K562 (cell line): ENCODE data around the gene CMTM1. TPM values are rescaled to one million over a fixed set of nuclear protein-coding genes. Genes with fewer than 3 reads are reported as not detected.

Source experiments
- MTF1 ChIP-seq: fragments of 250-450 bp; sonication (Bioruptor Pico); IDR thresholded peaks from 2 replicates; pipeline ENCODE4 v1.9.0; 2021; ENCODE audit warnings: moderate library complexity, mild to moderate bottlenecking, inconsistent platforms, borderline replicate concordance
- MYC ChIP-seq, 2 experiments: fragments of 250-450 bp in 1 of 2; sonication (Bioruptor Pico) in 1 of 2; IDR thresholded peaks; 2 replicates each; pipeline versions ENCODE4 v1.5.1 to v1.6.1; 2012 to 2021; ENCODE audit warnings: low read depth in 2 of 2, borderline replicate concordance in 1 of 2, improper control_type of control experiment in 1 of 2, low read length in 1 of 2, mild to moderate bottlenecking in 1 of 2, moderate library complexity in 1 of 2
- SMC3 ChIP-seq: conservative IDR thresholded peaks from 2 replicates; pipeline ENCODE4 v1.6.1; 2011; ENCODE audit warnings: low read depth, low read length, improper control_type of control experiment; ENCODE audit not compliant: insufficient read depth
- polyA plus RNA-seq, 8 experiments: library from polyadenylated mRNA; depleted of rRNA in 4 of 8; stranded (reverse) in 5 of 8; unstranded in 3 of 8; fragments of >200 nt; fragmentation: Nextera tagmentation in 2 of 8; fragmentation: Illumina TruSeq in 1 of 8; extraction: Ambion mirVana in 2 of 8; extraction: Trizol in 1 of 8; gene quantifications; 2 replicates each; pipeline versions ENCODE4 v1.2.1 to v1.2.3, GENCODE V29; 2011 to 2014; ENCODE audit warnings: inconsistent platforms in 1 of 8, missing spikeins in 1 of 8
- total RNA-seq, 7 experiments: library from RNA; depleted of rRNA in 6 of 7; stranded (reverse); fragments of >200 nt in 6 of 7; fragmentation: Illumina TruSeq in 2 of 7; extraction: Trizol in 2 of 7; gene quantifications; 2 replicates each; pipeline versions ENCODE4 v1.2.1 to v1.2.3, GENCODE V29; 2011 to 2021; ENCODE audit warnings: low replicate concordance in 1 of 7
- TF ChIP-seq, protein P1 (sequence below): fragments of 450-650 bp; IDR thresholded peaks from 2 replicates; pipeline ENCODE4 v1.6.1; 2016; ENCODE audit warnings: mild to moderate bottlenecking, moderate library complexity
- TF ChIP-seq, protein P2 (sequence below): fragments of 250-450 bp; sonication (Bioruptor Pico); IDR thresholded peaks from 2 replicates; pipeline ENCODE4 v1.8.0; 2021; ENCODE audit warnings: mild to moderate bottlenecking, moderate library complexity
- TF ChIP-seq, protein P3 (sequence below): fragments of 250-450 bp; sonication (Bioruptor Pico); IDR thresholded peaks from 2 replicates; pipeline ENCODE4 v1.9.0; 2021; ENCODE audit warnings: mild to moderate bottlenecking
- TF ChIP-seq, protein P4 (sequence below): sonication (generic); formaldehyde crosslinking; IDR thresholded peaks from 2 replicates; pipeline ENCODE4 v1.8.0; 2022; ENCODE audit warnings: missing genetic modification reagents, mild to moderate bottlenecking, moderate library complexity, borderline replicate concordance
- TF ChIP-seq, protein P5 (sequence below): sonication (generic); formaldehyde crosslinking; IDR thresholded peaks from 2 replicates; pipeline ENCODE4 v1.8.1; 2023; ENCODE audit warnings: mild to moderate bottlenecking, missing genetic modification reagents

Gene CMTM1
- total and polyA plus RNA-seq, 9 of the 15 experiments (the other 6 are each of a cell fraction or from before 2014, with no cell fraction given) = 0.25 to 2.6 (median 1.1) TPM; not detected in 2

DNA sequence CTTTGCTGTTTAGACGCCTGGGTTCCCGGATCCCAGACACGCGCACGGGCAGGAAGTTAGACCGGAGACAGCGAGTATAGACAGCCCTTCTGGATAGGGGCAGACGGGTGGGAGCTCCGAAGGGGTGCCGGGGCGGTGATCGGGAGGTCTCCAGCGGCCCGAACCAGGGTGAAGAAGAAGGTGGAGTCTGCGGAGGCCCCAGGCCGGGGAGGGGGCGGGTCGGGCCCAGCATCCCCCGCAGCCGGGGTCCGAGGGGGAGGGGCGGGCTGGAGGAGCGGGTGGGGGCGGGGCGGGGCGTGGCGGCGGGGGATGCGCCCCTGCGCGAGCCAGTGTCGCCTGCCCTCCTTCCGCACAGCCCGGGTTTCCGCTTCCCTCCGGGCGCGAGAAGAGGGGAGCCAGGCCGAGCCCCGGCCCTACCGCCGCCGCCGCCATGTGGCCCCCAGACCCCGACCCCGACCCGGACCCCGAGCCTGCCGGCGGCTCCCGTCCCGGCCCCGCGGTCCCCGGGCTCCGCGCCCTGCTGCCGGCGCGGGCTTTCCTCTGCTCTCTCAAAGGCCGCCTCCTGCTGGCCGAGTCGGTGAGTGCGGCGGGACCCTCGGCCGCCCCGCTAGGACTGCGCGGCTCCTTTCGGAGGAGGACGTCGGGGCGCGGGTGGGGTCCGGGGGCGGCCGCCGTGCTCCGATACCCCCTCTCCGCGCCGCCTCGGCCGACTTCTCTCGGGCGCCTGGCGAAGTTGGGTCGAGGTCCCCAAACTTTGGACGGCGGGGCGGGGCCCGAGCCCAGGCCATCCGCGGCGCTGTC lies 38.3 kb downstream of the CMTM1 start, which contains the start of gene CMTM3 (continued):
- TF ChIP-seq, protein P1, sequence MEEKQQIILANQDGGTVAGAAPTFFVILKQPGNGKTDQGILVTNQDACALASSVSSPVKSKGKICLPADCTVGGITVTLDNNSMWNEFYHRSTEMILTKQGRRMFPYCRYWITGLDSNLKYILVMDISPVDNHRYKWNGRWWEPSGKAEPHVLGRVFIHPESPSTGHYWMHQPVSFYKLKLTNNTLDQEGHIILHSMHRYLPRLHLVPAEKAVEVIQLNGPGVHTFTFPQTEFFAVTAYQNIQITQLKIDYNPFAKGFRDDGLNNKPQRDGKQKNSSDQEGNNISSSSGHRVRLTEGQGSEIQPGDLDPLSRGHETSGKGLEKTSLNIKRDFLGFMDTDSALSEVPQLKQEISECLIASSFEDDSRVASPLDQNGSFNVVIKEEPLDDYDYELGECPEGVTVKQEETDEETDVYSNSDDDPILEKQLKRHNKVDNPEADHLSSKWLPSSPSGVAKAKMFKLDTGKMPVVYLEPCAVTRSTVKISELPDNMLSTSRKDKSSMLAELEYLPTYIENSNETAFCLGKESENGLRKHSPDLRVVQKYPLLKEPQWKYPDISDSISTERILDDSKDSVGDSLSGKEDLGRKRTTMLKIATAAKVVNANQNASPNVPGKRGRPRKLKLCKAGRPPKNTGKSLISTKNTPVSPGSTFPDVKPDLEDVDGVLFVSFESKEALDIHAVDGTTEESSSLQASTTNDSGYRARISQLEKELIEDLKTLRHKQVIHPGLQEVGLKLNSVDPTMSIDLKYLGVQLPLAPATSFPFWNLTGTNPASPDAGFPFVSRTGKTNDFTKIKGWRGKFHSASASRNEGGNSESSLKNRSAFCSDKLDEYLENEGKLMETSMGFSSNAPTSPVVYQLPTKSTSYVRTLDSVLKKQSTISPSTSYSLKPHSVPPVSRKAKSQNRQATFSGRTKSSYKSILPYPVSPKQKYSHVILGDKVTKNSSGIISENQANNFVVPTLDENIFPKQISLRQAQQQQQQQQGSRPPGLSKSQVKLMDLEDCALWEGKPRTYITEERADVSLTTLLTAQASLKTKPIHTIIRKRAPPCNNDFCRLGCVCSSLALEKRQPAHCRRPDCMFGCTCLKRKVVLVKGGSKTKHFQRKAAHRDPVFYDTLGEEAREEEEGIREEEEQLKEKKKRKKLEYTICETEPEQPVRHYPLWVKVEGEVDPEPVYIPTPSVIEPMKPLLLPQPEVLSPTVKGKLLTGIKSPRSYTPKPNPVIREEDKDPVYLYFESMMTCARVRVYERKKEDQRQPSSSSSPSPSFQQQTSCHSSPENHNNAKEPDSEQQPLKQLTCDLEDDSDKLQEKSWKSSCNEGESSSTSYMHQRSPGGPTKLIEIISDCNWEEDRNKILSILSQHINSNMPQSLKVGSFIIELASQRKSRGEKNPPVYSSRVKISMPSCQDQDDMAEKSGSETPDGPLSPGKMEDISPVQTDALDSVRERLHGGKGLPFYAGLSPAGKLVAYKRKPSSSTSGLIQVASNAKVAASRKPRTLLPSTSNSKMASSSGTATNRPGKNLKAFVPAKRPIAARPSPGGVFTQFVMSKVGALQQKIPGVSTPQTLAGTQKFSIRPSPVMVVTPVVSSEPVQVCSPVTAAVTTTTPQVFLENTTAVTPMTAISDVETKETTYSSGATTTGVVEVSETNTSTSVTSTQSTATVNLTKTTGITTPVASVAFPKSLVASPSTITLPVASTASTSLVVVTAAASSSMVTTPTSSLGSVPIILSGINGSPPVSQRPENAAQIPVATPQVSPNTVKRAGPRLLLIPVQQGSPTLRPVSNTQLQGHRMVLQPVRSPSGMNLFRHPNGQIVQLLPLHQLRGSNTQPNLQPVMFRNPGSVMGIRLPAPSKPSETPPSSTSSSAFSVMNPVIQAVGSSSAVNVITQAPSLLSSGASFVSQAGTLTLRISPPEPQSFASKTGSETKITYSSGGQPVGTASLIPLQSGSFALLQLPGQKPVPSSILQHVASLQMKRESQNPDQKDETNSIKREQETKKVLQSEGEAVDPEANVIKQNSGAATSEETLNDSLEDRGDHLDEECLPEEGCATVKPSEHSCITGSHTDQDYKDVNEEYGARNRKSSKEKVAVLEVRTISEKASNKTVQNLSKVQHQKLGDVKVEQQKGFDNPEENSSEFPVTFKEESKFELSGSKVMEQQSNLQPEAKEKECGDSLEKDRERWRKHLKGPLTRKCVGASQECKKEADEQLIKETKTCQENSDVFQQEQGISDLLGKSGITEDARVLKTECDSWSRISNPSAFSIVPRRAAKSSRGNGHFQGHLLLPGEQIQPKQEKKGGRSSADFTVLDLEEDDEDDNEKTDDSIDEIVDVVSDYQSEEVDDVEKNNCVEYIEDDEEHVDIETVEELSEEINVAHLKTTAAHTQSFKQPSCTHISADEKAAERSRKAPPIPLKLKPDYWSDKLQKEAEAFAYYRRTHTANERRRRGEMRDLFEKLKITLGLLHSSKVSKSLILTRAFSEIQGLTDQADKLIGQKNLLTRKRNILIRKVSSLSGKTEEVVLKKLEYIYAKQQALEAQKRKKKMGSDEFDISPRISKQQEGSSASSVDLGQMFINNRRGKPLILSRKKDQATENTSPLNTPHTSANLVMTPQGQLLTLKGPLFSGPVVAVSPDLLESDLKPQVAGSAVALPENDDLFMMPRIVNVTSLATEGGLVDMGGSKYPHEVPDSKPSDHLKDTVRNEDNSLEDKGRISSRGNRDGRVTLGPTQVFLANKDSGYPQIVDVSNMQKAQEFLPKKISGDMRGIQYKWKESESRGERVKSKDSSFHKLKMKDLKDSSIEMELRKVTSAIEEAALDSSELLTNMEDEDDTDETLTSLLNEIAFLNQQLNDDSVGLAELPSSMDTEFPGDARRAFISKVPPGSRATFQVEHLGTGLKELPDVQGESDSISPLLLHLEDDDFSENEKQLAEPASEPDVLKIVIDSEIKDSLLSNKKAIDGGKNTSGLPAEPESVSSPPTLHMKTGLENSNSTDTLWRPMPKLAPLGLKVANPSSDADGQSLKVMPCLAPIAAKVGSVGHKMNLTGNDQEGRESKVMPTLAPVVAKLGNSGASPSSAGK = no peak
- TF ChIP-seq, protein P2, sequence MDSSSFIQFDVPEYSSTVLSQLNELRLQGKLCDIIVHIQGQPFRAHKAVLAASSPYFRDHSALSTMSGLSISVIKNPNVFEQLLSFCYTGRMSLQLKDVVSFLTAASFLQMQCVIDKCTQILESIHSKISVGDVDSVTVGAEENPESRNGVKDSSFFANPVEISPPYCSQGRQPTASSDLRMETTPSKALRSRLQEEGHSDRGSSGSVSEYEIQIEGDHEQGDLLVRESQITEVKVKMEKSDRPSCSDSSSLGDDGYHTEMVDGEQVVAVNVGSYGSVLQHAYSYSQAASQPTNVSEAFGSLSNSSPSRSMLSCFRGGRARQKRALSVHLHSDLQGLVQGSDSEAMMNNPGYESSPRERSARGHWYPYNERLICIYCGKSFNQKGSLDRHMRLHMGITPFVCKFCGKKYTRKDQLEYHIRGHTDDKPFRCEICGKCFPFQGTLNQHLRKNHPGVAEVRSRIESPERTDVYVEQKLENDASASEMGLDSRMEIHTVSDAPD = no peak
- no peak for TF ChIP-seq MTF1 (CRISPR knock-in tag)
- TF ChIP-seq MYC (IDR thresholded peaks at IDR 0.05; ENCODE audit: low read depth, low read length) = peak; percentile 37; the same call in 1 of the 2 replicates
- TF ChIP-seq MYC (CRISPR knock-in tag; IDR thresholded peaks at IDR 0.05; ENCODE audit: borderline replicate concordance, low read depth) = no peak
- TF ChIP-seq, protein P3, sequence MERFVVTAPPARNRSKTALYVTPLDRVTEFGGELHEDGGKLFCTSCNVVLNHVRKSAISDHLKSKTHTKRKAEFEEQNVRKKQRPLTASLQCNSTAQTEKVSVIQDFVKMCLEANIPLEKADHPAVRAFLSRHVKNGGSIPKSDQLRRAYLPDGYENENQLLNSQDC = no peak
- TF ChIP-seq, protein P4, sequence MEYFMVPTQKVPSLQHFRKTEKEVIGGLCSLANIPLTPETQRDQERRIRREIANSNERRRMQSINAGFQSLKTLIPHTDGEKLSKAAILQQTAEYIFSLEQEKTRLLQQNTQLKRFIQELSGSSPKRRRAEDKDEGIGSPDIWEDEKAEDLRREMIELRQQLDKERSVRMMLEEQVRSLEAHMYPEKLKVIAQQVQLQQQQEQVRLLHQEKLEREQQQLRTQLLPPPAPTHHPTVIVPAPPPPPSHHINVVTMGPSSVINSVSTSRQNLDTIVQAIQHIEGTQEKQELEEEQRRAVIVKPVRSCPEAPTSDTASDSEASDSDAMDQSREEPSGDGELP (CRISPR knock-in tag) = no peak
- TF ChIP-seq SMC3 = 0 out of 2 replicates have a peak, but pooled peaks have one; percentile 25
- TF ChIP-seq, protein P5, sequence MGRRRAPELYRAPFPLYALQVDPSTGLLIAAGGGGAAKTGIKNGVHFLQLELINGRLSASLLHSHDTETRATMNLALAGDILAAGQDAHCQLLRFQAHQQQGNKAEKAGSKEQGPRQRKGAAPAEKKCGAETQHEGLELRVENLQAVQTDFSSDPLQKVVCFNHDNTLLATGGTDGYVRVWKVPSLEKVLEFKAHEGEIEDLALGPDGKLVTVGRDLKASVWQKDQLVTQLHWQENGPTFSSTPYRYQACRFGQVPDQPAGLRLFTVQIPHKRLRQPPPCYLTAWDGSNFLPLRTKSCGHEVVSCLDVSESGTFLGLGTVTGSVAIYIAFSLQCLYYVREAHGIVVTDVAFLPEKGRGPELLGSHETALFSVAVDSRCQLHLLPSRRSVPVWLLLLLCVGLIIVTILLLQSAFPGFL = no peak
